Lower leg skin (tissue), 3 donors: ENCODE measurements around the gene ATP6V0E1.

Source experiments
- POLR2A ChIP-seq, 2 donors: fragments of 450-650 bp; IDR thresholded peaks; one replicate each; pipeline ENCODE4 v1.6.1; 2016 to 2017; ENCODE audit warnings: antibody characterized with exemption in 2 of 2, mild to moderate bottlenecking in 1 of 2, moderate library complexity in 1 of 2
- TF ChIP-seq, protein P1 (sequence below), 3 donors: fragments of 450-650 bp; IDR thresholded peaks; one replicate each; pipeline ENCODE4 v1.5.1; 2016; ENCODE audit warnings: antibody characterized with exemption in 3 of 3, mild to moderate bottlenecking in 3 of 3, moderate library complexity in 2 of 3

DNA sequence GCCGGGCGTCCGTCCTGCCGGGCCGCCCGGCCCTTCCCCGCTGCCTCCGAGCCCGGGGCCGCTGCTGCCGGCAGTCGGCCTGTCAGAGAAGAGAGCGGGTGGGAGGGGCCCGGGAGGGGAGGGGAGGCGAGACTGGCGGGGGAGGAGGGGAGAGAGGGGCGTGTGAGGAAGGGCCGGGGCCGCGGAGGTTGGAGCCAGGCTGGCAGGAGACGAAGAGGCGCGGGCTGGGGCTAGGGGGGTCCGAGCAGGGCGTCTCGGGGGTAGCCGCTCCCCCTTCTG lies 73.2 kb downstream of the ATP6V0E1 start:
- TF ChIP-seq POLR2A (IDR thresholded peaks at IDR 0.05), result no peak
- TF ChIP-seq, protein P1, sequence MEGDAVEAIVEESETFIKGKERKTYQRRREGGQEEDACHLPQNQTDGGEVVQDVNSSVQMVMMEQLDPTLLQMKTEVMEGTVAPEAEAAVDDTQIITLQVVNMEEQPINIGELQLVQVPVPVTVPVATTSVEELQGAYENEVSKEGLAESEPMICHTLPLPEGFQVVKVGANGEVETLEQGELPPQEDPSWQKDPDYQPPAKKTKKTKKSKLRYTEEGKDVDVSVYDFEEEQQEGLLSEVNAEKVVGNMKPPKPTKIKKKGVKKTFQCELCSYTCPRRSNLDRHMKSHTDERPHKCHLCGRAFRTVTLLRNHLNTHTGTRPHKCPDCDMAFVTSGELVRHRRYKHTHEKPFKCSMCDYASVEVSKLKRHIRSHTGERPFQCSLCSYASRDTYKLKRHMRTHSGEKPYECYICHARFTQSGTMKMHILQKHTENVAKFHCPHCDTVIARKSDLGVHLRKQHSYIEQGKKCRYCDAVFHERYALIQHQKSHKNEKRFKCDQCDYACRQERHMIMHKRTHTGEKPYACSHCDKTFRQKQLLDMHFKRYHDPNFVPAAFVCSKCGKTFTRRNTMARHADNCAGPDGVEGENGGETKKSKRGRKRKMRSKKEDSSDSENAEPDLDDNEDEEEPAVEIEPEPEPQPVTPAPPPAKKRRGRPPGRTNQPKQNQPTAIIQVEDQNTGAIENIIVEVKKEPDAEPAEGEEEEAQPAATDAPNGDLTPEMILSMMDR (IDR thresholded peaks at IDR 0.05), result no peak
